Trophoblast cell (in vitro differentiated cells and primary cell): ENCODE results near the gene PSG11.
"Not testable (repeated sequence)": the region's sequence is repeated elsewhere in the genome, so short reads cannot be mapped to it uniquely, and the experiment has no call there.

ENCODE experiments used
- DNase-seq, 2 donors: peaks; one replicate each; pipeline ENCODE4 v3.0.0-alpha.2; 2016
- H2AFZ ChIP-seq: 2 replicates; pipeline ENCODE4 v1.6.1; 2013; ENCODE audit warnings: low read length, moderate library complexity, mild to moderate bottlenecking; ENCODE audit not compliant: insufficient read depth, poor library complexity
- H2AK5ac ChIP-seq: 2 replicates; pipeline ENCODE4 v1.6.1; 2013; ENCODE audit warnings: mild to moderate bottlenecking, low read length
- H2BK120ac ChIP-seq: 2 replicates; pipeline ENCODE4 v1.6.1; 2013; ENCODE audit warnings: low read length, mild to moderate bottlenecking, moderate library complexity; ENCODE audit not compliant: insufficient read depth, poor library complexity
- H2BK12ac ChIP-seq: 2 replicates; pipeline ENCODE4 v1.6.1; 2013; ENCODE audit warnings: mild to moderate bottlenecking, low read length, moderate library complexity
- H2BK5ac ChIP-seq: 2 replicates; pipeline ENCODE4 v1.6.1; 2013; ENCODE audit warnings: low read length, low read depth, moderate library complexity, mild to moderate bottlenecking; ENCODE audit not compliant: poor library complexity
- H3K14ac ChIP-seq: 2 replicates; pipeline ENCODE4 v1.6.1; 2013; ENCODE audit warnings: mild to moderate bottlenecking, low read length
- H3K18ac ChIP-seq: 2 replicates; pipeline ENCODE4 v1.6.1; 2013; ENCODE audit warnings: mild to moderate bottlenecking, low read length
- H3K23ac ChIP-seq: 2 replicates; pipeline ENCODE4 v1.6.1; 2013; ENCODE audit warnings: low read length
- H3K27ac ChIP-seq: 2 replicates; pipeline ENCODE4 v1.5.1; 2013; ENCODE audit warnings: low read depth, mild to moderate bottlenecking, inconsistent platforms, low read length, moderate library complexity
- H3K27me3 ChIP-seq: 2 replicates; pipeline ENCODE4 v1.6.1; 2013; ENCODE audit warnings: inconsistent platforms, mild to moderate bottlenecking, low read length, moderate library complexity; ENCODE audit not compliant: insufficient read depth
- H3K36me3 ChIP-seq, 2 experiments: 1 replicate in 1 of 2; 2 replicates in 1 of 2; pipeline ENCODE4 v1.6.1; 2013; ENCODE audit warnings: low read length in 2 of 2, mild to moderate bottlenecking in 2 of 2, moderate library complexity in 1 of 2; ENCODE audit not compliant: insufficient read depth in 2 of 2, control insufficient read depth in 1 of 2
- H3K4ac ChIP-seq: 2 replicates; pipeline ENCODE4 v1.6.1; 2013; ENCODE audit warnings: low read depth, mild to moderate bottlenecking, low read length, moderate library complexity
- H3K4me1 ChIP-seq, 2 experiments: 1 replicate in 1 of 2; 2 replicates in 1 of 2; pipeline ENCODE4 v1.6.1; 2013; ENCODE audit warnings: low read length in 2 of 2, mild to moderate bottlenecking in 2 of 2, moderate library complexity in 1 of 2; ENCODE audit not compliant: insufficient read depth in 2 of 2, control insufficient read depth in 1 of 2
- H3K4me2 ChIP-seq: 2 replicates; pipeline ENCODE4 v1.6.1; 2013; ENCODE audit warnings: inconsistent platforms, mild to moderate bottlenecking, low read length, moderate library complexity
- H3K4me3 ChIP-seq: 2 replicates; pipeline ENCODE4 v1.5.1; 2013; ENCODE audit warnings: mild to moderate bottlenecking, low read depth, low read length, inconsistent platforms
- H3K79me1 ChIP-seq: one replicate; pipeline ENCODE4 v1.6.1; 2013; ENCODE audit warnings: low read length
- H3K79me2 ChIP-seq: 2 replicates; pipeline ENCODE4 v1.6.1; 2013; ENCODE audit warnings: low read length, mild to moderate bottlenecking; ENCODE audit not compliant: control insufficient read depth, insufficient read depth, poor library complexity
- H3K9ac ChIP-seq: 2 replicates; pipeline ENCODE4 v1.6.1; 2013; ENCODE audit warnings: mild to moderate bottlenecking, low read length
- H3K9me3 ChIP-seq: 2 replicates; pipeline ENCODE4 v1.6.1; 2013; ENCODE audit warnings: low read depth, mild to moderate bottlenecking, control low read depth, inconsistent platforms, low read length; ENCODE audit not compliant: insufficient read depth
- H4K12ac ChIP-seq: 2 replicates; pipeline ENCODE4 v1.6.1; 2013; ENCODE audit warnings: low read depth, mild to moderate bottlenecking, low read length, moderate library complexity
- H4K8ac ChIP-seq: 2 replicates; pipeline ENCODE4 v1.6.1; 2013; ENCODE audit warnings: low read depth, mild to moderate bottlenecking, low read length, moderate library complexity
- H4K91ac ChIP-seq: one replicate; pipeline ENCODE4 v1.6.1; 2013; ENCODE audit warnings: low read depth, mild to moderate bottlenecking, low read length, moderate library complexity
- WGBS: extraction: QIAGEN DNeasy Blood & Tissue Kit; methylation state at CpG from one replicate; pipeline ENCODE4 v1.1.7; 2013; ENCODE audit warnings: missing lambda C conversion rate; ENCODE audit not compliant: insufficient read length, insufficient coverage; ENCODE audit errors: extremely low coverage; 5-methylcytosine and 5-hydroxymethylcytosine counted together

PSG11 gene

GRCh38 chr19:43059482-43059881 lies 33.2 kb upstream of the PSG11 start:
- H3K27ac ChIP-seq, H3K4ac ChIP-seq, H3K27me3 ChIP-seq, H2BK12ac ChIP-seq, H3K23ac ChIP-seq, H3K4me2 ChIP-seq, H4K12ac ChIP-seq, H3K79me2 ChIP-seq, H4K91ac ChIP-seq, H3K4me3 ChIP-seq, H3K18ac ChIP-seq, H3K4me1 ChIP-seq, H2AFZ ChIP-seq, H4K8ac ChIP-seq, H3K79me1 ChIP-seq, H2BK120ac ChIP-seq, H3K14ac ChIP-seq, H2AK5ac ChIP-seq, H2BK5ac ChIP-seq, H3K9me3 ChIP-seq, H3K9ac ChIP-seq, H3K36me3 ChIP-seq: not testable (repeated sequence)
- DNase-seq: peak; percentile 60 to 83
- no CpG with 5 or more reads among the region's 2 CpGs for WGBS

DNA sequence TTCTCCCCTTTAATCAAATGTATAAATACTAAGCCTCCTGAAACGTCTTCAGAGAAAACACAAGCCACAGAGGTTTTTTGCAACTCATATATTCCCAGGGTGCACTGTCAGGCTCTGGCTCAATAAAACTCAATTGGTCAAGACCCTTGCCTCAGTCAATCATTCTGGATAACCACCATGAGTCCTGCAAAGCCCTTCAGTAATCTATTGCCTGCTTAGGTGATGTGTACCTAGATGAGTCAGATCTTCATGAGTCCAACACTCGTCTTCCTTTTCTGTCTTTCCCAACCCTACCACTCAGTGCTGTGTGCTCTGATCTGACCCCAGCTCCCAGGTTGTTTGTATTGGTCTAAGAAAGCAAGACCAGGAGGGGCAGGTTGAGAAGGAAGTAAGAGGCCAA lies 32.2 kb upstream of the PSG11 start:
- not testable (repeated sequence) for H4K8ac ChIP-seq, H3K18ac ChIP-seq, H3K79me1 ChIP-seq, H2BK5ac ChIP-seq, H2BK120ac ChIP-seq, H3K14ac ChIP-seq, H3K9ac ChIP-seq, H3K27me3 ChIP-seq, H2AFZ ChIP-seq, H4K12ac ChIP-seq, H3K4me1 ChIP-seq, H3K9me3 ChIP-seq, H4K91ac ChIP-seq, H3K79me2 ChIP-seq, H2BK12ac ChIP-seq, H3K23ac ChIP-seq, H3K36me3 ChIP-seq, H3K27ac ChIP-seq, H3K4me3 ChIP-seq, H3K4me2 ChIP-seq, H3K4ac ChIP-seq, H2AK5ac ChIP-seq
- WGBS: no CpG with 5 or more reads among the region's 2 CpGs
- peak in 1 of 2 donors; percentile 29 for DNase-seq

DNA sequence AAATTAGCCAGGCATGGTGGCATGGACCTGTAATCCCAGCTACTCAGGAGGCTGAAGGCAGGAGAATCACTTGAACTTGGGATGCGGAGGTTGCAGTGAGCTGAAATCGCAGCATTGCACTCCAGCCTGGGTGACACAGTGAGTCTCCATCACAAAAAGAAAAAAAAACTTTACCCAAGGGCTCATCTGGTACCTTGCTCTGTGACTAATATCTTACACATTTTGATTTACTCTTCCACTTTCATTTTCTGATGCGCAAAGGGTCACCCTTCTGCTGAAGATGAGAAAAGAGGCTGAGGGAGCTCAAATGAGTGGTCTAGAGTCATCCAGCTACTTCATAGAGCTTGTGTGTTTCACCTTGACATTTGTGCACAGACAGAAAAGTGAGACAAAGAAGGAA lies 21.7 kb upstream of the PSG11 start:
- not testable (repeated sequence) for H4K91ac ChIP-seq, H2BK5ac ChIP-seq, H3K4ac ChIP-seq, H2AK5ac ChIP-seq, H3K79me2 ChIP-seq, H4K8ac ChIP-seq, H3K18ac ChIP-seq, H3K4me1 ChIP-seq, H4K12ac ChIP-seq, H3K23ac ChIP-seq, H2BK12ac ChIP-seq, H3K9me3 ChIP-seq, H2AFZ ChIP-seq, H3K9ac ChIP-seq, H3K36me3 ChIP-seq, H3K27ac ChIP-seq, H3K79me1 ChIP-seq, H3K4me3 ChIP-seq, H3K14ac ChIP-seq, DNase-seq, H3K27me3 ChIP-seq, H2BK120ac ChIP-seq, H3K4me2 ChIP-seq
- WGBS: no CpG with 5 or more reads among the region's 3 CpGs

- no CpG with 5 or more reads among the region's 2 CpGs for WGBS
Observed at GRCh38 chr19:43046578-43046977, 20.3 kb upstream of the PSG11 start.

More at GRCh38 chr19:43046578-43046977, 20.3 kb upstream of the PSG11 start:
- H3K9ac ChIP-seq, H2AFZ ChIP-seq, H2BK120ac ChIP-seq, H2BK5ac ChIP-seq, H4K12ac ChIP-seq, H3K27ac ChIP-seq, H4K8ac ChIP-seq, H2BK12ac ChIP-seq, H3K36me3 ChIP-seq, H3K18ac ChIP-seq, H3K14ac ChIP-seq, DNase-seq, H3K9me3 ChIP-seq, H3K4me1 ChIP-seq, H4K91ac ChIP-seq, H3K27me3 ChIP-seq, H3K79me2 ChIP-seq, H3K4me3 ChIP-seq, H3K79me1 ChIP-seq, H3K23ac ChIP-seq, H2AK5ac ChIP-seq, H3K4ac ChIP-seq, H3K4me2 ChIP-seq: not testable (repeated sequence)
